Activated T-cell treated with anti-CD3 and anti-CD28 coated beads, Interleukin-2, amount 50 U/mL, for 1 hour (primary cell): ENCODE results near the gene SASH1.

Source experiments
- DNase-seq: peaks from one replicate; pipeline ENCODE4 v3.0.0-alpha.2; 2020

Gene SASH1

DNA sequence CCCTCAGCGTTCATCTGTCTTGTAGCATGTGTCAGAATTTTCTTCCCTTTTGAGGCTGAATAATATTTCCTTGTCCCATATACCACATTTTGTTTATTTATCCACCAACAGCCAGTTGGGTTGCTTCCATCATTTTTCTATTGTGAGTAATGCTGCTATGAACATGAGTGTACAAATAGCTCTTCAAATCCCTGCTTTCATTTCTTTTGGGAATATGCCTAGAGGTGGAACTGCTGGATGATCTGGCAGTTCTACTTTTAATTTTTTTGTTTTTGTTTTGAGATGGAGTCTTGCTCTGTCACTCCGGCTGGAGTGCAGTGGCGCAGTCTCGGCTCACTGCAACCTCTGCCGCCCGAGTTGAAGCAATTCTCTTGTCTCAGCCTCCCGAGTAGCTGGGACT is 64.7 kb downstream of the SASH1 start:
- DNase-seq, result no peak

DNA sequence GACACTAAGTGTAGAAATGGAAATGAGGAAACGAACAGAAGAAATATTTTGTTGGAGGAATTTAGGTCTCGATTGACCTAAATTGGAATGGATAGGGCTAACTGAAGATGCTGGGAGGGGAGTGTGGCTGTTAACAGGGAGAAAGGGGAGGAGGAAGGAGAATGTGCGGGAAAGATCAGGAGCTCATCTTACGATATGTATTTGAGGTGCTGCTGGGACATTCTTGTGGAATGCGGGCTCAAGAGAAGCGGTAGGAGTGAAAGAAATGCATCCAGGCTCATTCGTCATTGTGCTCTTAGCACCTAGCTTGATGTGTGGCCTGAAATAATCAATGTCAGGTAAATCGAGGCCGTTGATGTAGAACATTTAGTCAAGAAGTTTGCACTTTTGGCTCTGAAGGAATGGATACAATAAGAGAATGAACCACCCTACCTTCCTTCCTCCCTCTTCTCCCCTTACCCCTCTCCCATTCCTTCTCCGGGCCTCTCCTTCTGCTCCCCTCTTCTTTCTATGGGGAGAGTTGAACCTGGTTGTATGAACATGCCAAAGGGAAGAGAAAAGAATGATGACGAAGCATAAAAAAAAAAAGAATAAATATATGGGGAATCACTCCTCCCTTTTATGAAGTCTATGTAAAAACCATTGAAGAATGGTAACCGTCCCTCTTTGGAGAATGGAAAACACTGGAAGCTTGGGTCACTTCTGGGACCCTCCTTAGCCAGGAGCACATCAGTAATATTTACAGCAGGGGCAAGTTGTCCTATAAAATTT is 70.9 kb downstream of the SASH1 start:
- no peak for DNase-seq

DNA sequence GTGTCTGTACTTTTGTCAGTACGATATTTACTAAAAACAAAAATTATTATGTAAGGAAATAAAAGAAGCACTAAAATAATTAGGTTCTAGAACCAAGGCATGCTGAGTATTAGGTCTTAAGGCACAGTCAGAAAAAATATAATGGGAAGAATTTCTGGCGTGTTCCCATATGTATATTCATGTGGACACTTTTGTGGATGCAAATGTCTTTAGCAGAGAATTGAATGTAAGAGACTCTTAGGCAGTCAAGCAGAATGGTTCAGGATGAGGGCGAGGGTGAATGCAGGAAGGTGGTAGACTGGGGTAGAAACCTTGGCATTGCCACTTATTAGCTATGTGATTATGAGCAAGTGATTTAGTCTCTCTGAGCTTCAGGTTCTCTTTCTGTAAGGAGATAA is 71.5 kb downstream of the SASH1 start:
- no peak for DNase-seq

DNA sequence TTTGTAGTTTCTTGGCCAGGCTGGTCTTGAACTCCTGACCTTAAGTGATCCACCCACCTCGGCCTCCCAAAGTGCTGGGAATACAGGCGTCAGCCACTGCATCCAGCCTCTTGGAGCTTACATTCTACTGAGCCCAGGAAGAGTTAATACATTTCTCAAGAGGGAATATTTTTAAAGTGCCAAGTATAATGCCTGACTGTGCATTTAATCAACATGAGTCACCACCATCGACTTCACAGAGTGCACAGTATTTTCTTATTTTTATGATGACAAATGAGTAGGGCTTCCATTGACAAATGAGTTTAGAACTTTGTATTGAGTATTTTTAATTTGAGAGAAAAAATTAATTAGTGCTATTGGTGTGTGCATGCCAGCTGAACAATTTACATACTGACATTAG is 72.2 kb downstream of the SASH1 start:
- no peak for DNase-seq

DNA sequence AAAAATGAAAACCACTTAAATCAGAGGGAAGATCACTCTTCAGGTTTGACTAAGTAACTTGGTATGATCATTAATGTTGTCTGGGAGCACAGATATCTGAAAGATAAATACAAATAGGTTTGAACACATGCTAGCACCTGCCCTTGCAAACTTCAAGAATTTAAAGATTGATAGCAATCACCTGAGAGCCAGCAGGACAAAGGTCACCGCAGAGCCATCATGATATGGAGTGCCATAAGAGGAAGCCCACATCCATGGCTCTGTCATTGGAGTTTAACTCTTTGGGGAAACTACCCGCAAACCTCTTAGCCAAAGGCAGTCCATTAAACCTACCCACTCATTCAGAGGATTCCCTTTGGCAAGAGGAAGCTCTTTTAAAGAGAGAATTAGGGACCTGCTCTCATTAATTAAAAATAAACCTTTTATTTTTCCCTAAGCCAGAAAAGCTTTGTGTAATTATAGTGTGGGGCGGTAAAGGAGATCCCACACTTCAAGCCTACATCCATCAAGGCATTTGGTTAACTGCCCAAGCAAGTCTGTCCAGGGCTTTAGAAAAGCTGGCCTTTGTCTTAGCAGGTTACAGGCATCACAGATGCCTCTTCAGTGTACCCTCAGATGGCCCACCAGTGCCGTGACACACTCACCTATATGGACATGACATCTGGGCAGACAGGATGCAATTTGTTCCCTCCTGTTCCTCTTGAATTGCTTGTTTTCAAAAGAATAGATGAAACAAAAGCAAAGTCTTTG is 73.0 kb downstream of the SASH1 start:
- DNase-seq, result no peak

DNA sequence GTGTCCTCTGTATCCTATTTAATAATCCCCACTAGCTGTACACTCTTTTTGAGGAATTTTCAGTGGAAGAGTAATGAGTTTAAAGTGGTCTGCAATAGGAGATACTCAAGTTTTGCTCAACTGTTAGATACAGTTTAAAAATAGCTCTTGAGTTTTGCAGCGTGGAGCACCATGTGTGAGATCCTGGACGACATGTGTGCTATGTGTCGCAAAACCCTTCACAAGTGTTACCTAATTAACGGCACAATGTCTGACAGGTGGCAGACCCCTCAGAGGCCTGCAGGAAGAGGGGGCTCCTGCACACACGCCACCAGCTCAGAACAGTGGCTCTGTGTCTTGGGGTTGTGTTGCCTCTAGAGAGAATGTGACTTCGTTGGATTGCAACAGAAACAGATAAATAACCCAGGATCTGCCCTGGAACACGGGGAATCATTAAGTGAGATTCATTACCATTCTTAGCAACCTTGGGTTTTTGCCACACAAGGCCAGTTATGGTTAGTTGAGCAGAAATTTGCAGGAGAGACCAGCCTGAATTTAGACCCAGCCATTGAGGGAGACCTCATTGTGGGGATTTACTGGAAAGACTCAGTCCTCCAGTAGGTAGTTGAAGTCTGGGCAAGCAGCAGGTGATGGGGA is 73.8 kb downstream of the SASH1 start:
- DNase-seq, result no peak

DNA sequence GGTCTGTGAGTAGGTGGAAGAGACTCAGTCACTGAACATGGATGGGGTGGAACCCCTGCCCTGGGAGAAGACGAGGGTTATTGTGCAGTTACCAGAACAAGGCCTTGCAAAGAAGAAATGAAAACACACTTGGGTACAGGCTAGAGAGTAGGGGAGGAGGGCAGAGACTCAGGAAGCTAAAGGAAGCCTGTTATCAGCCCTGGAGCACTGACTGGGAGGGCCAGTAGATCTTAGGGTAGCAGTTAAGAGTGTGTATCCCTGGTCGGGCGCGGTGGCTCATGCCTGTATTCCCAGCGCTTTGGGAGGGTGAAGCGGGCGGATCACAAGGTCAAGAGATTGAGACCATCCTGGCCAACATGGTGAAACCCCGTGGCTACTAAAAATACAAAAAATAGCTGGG is 74.4 kb downstream of the SASH1 start:
- DNase-seq, result no peak

DNA sequence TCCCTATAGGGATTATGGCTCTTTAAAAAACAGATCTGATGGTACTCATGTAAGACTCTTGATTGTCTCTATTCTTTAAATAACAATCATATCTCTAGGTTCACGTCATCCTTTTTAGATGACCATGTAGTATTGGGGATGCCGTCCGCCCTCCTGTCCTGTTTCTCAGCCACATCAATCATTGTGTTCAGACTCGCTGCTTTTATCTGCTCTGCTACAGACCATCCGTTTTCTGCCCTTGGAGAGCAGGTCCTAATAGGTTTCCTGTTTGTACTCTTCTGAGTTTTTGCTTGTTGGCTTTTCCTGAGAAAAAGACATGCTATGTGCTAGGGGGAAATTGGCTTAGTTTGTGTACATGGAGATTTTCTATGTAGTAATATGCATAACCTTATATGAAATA is 76.8 kb downstream of the SASH1 start:
- DNase-seq, result no peak

DNA sequence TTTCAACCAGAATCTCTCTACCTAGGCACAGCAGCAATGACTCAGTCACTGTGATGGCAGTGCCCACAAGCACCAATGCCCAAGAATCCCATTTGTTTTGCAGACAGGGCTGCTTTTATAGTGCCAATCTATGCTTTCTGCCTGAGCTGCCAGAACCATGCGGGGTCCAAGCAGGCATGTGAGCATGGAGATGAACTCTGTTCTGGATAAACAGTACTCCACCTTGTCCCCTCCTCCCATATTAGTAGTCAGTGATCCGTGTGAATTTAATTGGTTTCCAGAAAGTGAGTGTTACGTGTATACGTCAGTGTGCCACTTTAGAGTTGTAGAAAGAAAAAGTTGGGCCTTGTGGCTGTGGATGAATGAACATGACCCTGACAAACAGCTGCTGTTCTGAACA is 79.4 kb downstream of the SASH1 start:
- DNase-seq, result no peak

DNA sequence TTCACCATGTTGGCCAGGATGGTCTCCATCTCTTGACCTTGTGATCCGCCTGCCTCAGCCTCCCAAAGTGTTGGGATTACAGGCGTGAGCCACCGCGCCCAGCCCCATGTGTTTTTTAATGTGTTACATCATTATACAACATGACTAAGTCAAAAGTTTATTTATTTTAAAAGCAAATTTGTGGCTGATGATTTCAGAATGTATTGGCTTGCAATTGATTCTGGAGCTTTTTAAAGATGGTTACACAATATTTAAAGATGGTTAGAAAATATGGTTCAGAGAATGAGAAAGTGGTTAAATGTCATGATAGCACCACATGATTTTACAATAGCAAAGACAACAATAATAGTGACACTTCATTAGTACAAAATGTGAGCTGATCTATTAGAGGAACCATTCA is 80.5 kb downstream of the SASH1 start:
- DNase-seq, result no peak

DNA sequence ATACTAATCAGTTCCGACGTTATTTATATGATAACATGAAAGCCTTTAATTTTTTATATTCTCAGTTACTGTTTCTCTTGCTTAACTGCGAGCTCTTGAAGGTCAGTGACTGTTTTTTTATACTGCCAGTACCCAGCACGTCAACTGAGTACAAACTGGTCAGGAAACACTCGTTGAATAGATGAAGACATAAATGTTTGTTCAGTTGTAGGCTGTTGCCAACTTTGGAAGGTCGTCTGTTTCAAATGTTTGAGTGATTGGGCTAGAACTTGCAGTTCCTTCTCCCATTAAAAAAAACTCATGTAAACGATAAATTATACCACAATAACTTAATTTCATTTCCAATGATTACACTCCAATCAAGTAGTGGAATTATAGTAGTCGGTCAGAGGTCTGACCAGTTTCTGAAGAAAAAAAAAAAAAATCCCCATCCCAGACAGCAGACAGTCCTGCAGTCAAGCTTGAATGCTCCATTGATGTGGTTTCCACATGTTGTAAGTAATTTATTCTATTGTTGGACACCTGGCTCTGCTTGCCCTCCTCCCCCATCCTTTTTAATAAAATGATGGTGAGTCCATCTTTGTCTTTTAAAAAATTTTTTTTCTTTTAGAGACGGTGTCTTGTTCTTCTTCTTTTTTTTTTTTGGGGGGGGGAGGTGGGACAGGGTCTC is 81.1 kb downstream of the SASH1 start:
- no peak for DNase-seq

DNA sequence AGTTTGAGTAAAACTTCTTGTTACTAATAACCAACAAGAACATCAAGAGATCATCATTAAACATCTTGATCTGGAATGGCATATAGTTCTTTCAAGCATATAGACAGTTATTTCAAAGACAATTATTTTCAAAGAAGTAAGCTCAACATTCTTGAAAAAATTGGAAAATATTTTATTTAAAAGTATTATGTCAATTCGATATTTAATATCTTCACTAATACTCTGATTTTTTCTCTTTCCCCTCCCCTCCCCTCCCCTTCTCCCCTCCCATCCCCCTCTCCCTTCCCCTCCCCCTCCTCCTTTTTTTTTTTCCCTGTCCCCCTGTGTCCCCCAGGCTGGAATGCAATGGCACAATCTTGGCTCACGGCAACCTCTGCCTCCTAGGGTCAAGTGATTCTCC is 82.8 kb downstream of the SASH1 start:
- DNase-seq, result no peak

DNA sequence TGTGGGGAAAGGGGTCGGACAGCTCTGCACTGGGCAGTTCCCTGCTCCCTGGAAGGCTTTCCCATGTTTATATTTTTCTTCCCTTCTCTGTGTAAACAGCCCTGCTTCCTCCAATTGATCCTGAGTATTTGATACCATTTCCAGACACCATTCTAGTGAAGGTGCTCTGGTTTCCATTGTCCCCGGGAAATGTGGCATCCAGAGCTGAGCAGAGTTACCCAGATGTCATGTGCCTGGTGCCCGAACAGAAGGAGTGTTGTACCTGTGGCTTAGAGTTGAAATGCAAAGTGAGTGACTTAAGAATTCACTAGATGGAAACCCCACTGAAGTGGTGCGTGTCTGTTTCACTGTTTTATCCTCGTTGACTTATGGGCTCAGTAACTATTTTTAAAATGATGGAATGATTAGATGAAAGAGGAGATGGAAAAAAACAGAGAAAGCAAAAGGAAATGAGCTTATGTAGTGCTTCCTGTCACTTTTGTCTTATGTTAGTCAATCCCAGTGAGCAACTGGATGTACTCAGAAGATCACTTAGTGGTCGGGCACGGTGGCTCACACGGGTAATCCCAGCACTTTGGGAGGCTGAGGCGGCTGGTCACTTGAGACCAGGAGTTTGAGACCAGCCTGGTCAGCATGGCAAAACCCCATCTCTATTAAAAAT is 83.8 kb downstream of the SASH1 start:
- DNase-seq, result no peak

DNA sequence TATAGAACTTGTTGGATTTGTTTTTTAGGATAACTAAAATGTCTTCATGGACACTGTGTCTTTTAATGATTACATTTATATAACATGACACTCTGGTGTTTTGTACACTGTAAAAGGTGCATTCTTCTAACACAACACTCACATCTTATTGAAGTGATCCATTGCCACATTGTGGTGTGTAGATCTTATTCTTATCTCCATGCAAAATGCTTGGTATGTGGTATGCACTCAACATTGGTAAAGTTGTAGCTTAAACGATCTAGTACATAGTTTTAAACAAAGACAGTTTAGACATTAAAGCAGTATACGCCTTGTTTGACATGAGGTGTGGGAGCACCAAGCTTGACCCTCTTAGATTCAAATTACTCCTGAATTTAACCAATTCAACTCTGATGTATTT is 84.7 kb downstream of the SASH1 start:
- no peak for DNase-seq

DNA sequence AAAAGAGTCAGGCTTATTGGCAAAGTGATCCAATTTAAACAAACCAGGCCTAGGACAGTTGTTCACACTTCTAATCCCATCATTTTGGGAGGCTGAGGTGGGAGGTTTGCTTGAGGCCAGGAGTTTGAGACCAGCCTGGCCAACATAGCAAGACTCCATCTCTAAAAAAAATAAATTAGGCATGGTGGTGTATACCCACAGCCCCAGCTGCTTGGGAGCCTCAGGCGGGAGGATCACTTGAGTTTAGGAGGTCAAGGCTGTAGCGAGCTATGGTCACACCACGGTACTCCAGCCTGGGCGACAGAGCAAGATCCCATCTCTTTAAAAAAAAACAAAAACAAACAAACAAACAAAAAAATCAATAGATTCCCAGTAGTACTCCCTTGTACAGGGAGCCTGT is 86.8 kb downstream of the SASH1 start:
- no peak for DNase-seq

DNA sequence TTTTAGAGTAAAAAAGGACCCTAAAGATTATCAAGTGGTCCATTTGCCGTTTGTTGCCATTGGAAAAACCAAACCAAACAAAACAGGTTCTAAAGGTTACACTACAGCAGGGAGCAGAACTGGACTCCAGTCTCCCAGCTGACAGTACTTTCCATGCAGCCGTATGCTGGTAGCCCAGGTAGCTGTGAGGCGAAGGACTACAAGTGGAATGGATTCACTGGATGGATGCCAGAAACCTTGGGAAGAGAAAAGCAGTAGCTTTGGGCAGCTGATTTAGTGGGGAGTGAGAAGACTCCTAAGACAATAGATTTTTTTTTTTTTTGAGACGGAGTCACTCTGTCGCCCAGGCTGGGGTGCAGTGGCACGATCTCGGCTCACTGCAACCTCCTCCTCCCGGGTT is 88.3 kb downstream of the SASH1 start:
- DNase-seq, result no peak

DNA sequence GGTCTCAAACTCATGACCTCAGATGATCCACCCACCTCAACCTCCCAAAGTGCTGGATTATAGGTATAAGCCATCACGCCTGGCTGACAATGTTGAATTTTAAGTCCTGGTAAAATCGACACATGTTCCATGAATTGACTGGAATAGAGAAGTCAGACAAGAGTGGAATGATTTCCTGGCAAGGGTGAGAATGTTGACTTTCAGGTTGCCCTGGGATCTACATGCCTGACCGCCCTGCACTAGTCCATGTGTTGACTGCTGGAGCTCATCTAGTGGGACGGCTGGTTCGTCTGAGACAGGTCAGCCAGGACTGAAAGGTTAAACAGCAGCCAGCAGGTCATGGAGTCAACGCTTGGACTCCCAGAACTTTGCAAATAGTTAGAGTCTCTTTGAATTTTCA is 88.8 kb downstream of the SASH1 start:
- DNase-seq, result no peak

DNA sequence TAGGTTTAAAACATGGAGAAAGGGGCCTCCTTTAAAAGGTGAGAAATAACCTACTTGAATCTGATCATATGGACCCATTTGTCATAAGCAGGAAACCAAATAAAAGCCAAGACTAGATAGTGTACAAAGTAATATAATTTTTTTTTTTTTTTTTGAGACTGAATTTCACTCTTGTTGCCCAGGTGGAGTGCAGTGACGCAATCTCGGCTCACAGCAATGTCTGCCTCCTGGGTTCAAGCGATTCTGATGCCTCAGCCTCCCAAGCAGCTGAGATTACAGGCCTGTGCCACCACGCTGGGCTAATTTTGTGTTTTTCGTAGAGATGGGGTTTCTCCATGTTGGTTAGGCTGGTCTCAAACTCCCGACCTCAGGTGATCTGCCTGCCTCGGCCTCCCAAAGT is 89.2 kb downstream of the SASH1 start:
- DNase-seq, result no peak

DNA sequence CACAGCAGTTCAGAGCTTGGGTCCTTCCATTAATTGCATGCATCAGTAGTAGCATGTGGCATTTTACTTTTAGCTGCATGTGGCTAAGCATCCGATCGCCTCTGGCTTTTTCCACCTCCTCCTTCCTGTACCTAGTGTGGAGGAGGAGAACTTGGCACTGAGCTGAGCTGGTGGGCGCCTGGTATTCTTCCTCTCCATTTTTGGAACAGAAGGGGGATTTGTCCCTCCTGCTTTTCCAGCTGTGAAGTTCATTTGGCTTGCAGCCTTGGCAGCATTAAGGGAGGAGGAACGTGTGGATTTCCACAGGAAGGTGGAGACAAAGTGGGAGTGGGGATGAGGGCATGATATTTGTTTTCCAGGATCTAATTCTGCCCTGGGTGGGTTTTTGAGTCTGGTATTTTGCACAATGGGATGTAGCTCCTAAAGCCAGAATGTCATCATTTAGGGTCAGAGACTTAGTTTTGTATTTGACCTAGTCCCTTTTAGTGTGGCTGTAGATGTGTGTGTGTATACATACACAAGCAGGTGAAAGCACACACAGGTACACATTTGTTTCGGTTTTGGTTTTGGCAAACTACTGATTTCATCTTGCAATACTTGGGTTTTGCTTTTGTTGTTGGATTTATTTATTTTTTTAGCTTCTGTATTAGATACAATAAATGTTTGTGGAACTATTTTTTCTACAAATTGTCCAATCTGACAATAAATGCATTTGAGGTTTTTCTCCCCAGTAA is 90.0 kb downstream of the SASH1 start:
- no peak for DNase-seq

DNA sequence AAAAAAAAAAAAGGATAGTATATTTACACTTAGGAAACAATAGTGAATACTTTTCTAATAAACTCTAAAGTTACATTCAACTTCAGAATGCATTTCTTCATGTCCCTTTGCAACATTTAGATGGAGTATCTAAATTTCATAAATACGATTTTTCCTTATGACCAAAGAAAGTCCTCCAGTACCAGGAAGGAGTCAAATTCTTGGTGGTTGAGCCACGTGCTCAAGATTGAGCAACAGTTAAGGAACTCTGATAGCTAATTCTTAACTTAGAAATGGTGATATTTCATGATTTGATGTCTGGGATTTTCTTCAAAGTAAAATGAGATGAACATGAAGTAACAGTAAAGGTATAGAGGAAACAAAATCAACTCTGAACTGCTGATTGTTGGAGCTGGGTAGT is 92.7 kb downstream of the SASH1 start:
- no peak for DNase-seq

DNA sequence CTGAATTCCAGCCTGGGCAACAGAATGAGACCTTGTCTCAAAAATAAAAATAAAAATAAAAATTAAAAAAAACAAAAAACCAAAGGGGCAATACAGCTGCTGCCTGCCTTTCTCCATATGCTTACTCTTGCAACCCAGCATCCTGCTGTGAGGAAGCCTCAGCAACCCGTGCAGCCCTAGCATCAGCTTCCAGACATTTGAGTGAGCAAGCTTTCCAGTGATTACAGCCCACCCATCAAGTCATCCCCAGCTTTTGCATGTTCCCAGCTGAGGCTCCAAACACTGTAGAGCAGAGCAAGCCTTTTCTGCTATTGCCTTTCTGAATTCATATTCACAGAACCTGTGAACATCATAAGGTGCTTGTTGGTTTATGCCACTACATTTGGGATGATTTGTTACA is 93.8 kb downstream of the SASH1 start:
- DNase-seq, result no peak

DNA sequence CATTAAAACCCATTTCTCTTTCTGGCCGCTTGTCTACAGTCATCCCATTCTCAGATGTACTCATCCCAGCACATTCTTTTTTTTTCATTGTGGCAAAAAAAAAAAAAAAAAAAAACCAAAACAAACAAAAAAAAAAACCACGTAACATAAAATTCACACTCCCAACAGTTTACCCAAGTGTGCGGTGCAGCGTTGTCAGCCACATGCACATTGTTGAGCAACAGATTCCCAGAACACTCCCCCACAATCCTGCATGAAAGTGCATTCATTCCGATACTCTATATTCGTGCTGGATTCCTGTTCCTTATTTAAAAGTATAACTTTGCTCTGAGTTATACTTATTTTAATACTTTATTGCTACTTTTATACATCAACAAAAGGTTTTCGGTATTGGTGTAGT is 96.0 kb downstream of the SASH1 start:
- no peak for DNase-seq
